A549 (cell line): ENCODE results near the gene RINL. TPM values are rescaled to one million over a fixed set of nuclear protein-coding genes. Genes with fewer than 3 reads are reported as not detected.

Experiments used
- ATAC-seq, 2 experiments: fragments of 200-7000 bp in 1 of 2; fragments of >200 bp in 1 of 2; cut with Nextera tagmentation in 1 of 2; cut with Tn5 transposase in 1 of 2; 3 replicates each; pipeline versions ENCODE4 v1.8.0 to v1.9.1; 2018 to 2020; ENCODE audit warnings: mild to moderate bottlenecking in 1 of 2, moderate library complexity in 1 of 2
- CTCF ChIA-PET: fragments of 300-600 bp; sonication (Branson Sonifier 250); formaldehyde crosslinking; extraction: SDS; loops from one replicate; lab custom pipeline; 2021; ENCODE audit warnings: antibody characterized with exemption, inconsistent platforms; lab: Yijun Ruan, JAX
- POLR2A ChIA-PET: fragments of 350-600 bp; formaldehyde crosslinking; extraction: SDS; loops from one replicate; lab custom pipeline; 2021; ENCODE audit warnings: antibody characterized with exemption, inconsistent platforms; lab: Yijun Ruan, JAX
- DNase-seq, 2 experiments: peaks; one replicate each; pipeline versions ENCODE4 v3.0.0 to v3.0.0-alpha.2; 2011 to 2016; ENCODE audit warnings: low read depth in 1 of 2, low spot score in 1 of 2
- FAIRE-seq: peaks from 2 replicates; lab custom pipeline; 2011; peaks lifted over from hg19 to GRCh38; lab: Jason Lieb, UNC
- H3K27ac ChIP-seq, 2 experiments: fragments of >200 bp; sonication (Bioruptor Twin); formaldehyde crosslinking; 3 replicates each; pipeline ENCODE4 v1.5.1; 2016 to 2017
- H3K4me1 ChIP-seq: fragments of >200 bp; sonication (Bioruptor Twin); formaldehyde crosslinking; 3 replicates; pipeline ENCODE4 v1.6.1; 2016
- H3K4me2 ChIP-seq: fragments of >200 bp; sonication (Bioruptor Twin); formaldehyde crosslinking; 3 replicates; pipeline ENCODE4 v1.6.1; 2016
- H3K4me3 ChIP-seq: fragments of >200 bp; sonication (Bioruptor Twin); formaldehyde crosslinking; 3 replicates; pipeline ENCODE4 v1.5.1; 2016
- H3K9me3 ChIP-seq: fragments of >200 bp; sonication (Bioruptor Twin); formaldehyde crosslinking; 3 replicates; pipeline ENCODE4 v1.6.1; 2016
- CBX8 ChIP-seq: fragments of 200-600 bp; sonication (generic); IDR thresholded peaks from 2 replicates; pipeline ENCODE4 v1.6.1; 2016
- CHD4 ChIP-seq: fragments of 200-600 bp; sonication (generic); IDR thresholded peaks from 2 replicates; pipeline ENCODE4 v1.6.1; 2016; ENCODE audit warnings: antibody characterized with exemption, mild to moderate bottlenecking, borderline replicate concordance
- EP300 ChIP-seq, 2 experiments: fragments of >200 bp; sonication (Bioruptor Twin); formaldehyde crosslinking; IDR thresholded peaks; 2 replicates in 1 of 2; 3 replicates in 1 of 2; pipeline ENCODE4 v1.6.1; 2016 to 2017
- FOSB ChIP-seq: fragments of 250-450 bp; sonication (Bioruptor Pico); IDR thresholded peaks from 2 replicates; pipeline ENCODE4 v1.5.0; 2020; ENCODE audit warnings: mild to moderate bottlenecking, moderate library complexity
- HDAC2 ChIP-seq: fragments of 200-600 bp; sonication (generic); IDR thresholded peaks from 2 replicates; pipeline ENCODE4 v1.6.1; 2016
- HEYL ChIP-seq: fragments of 250-450 bp; sonication (Bioruptor Pico); IDR thresholded peaks from 2 replicates; pipeline ENCODE4 v1.8.0; 2021; ENCODE audit warnings: mild to moderate bottlenecking, moderate library complexity
- HOXA7 ChIP-seq: fragments of 250-450 bp; sonication (Bioruptor Pico); IDR thresholded peaks from 2 replicates; pipeline ENCODE4 v1.5.0; 2020; ENCODE audit warnings: mild to moderate bottlenecking, moderate library complexity
- HOXB5 ChIP-seq: fragments of 250-450 bp; sonication (Bioruptor Pico); IDR thresholded peaks from 2 replicates; pipeline ENCODE4 v1.5.0; 2020; ENCODE audit warnings: mild to moderate bottlenecking, moderate library complexity
- JUN ChIP-seq, 2 experiments: fragments of >200 bp; sonication (Bioruptor Twin); formaldehyde crosslinking; IDR thresholded peaks; 2 replicates in 1 of 2; 3 replicates in 1 of 2; pipeline ENCODE4 v1.6.1; 2016 to 2017
- MAFK ChIP-seq: fragments of 450-650 bp; IDR thresholded peaks from 2 replicates; pipeline ENCODE4 v1.6.1; 2014; ENCODE audit not compliant: partially characterized antibody
- MAZ ChIP-seq: fragments of 150-350 bp; IDR thresholded peaks from 2 replicates; pipeline ENCODE4 v1.6.1; 2014; ENCODE audit warnings: antibody characterized with exemption, low read depth, low read length, borderline replicate concordance
- MYC ChIP-seq: IDR thresholded peaks from 2 replicates; pipeline ENCODE4 v1.6.1; 2012; ENCODE audit warnings: mild to moderate bottlenecking, inconsistent platforms, low read length, improper control_type of control experiment, borderline replicate concordance
- NFE2L2 ChIP-seq: fragments of 150-350 bp; conservative IDR thresholded peaks from 2 replicates; pipeline ENCODE4 v1.6.1; 2014; ENCODE audit warnings: low read length
- NR3C1 ChIP-seq: fragments of >200 bp; sonication (Bioruptor Twin); formaldehyde crosslinking; IDR thresholded peaks from 3 replicates; pipeline ENCODE4 v1.6.1; 2017
- POLR2A ChIP-seq: IDR thresholded peaks from 2 replicates; pipeline ENCODE4 v1.6.1; 2012; ENCODE audit warnings: mild to moderate bottlenecking, low read length
- POLR2AphosphoS2 ChIP-seq: conservative IDR thresholded peaks from 2 replicates; pipeline ENCODE4 v1.6.1; 2012; ENCODE audit warnings: low read length, improper control_type of control experiment, inconsistent platforms
- RAD21 ChIP-seq, 2 experiments: fragments of >200 bp in 1 of 2; sonication (Bioruptor Twin) in 1 of 2; formaldehyde crosslinking in 1 of 2; IDR thresholded peaks in 1 of 2; conservative IDR thresholded peaks in 1 of 2; 2 replicates in 1 of 2; 3 replicates in 1 of 2; pipeline ENCODE4 v1.6.1; 2012 to 2018; ENCODE audit warnings: inconsistent platforms in 1 of 2
- RNF2 ChIP-seq: fragments of 200-600 bp; sonication (generic); IDR thresholded peaks from 2 replicates; pipeline ENCODE4 v1.6.1; 2016; ENCODE audit warnings: low read depth, mild to moderate bottlenecking, antibody characterized with exemption, moderate library complexity, borderline replicate concordance
- TFCP2L1 ChIP-seq: fragments of 250-450 bp; sonication (Bioruptor Pico); IDR thresholded peaks from 2 replicates; pipeline ENCODE4 v1.5.0; 2021; ENCODE audit warnings: mild to moderate bottlenecking
- TP53 ChIP-seq: fragments of 250-450 bp; sonication (Bioruptor Pico); IDR thresholded peaks from 2 replicates; pipeline ENCODE4 v1.5.0; 2021; ENCODE audit warnings: mild to moderate bottlenecking, moderate library complexity
- WGBS: methylation state at CpG from one replicate; pipeline ENCODE4 v1.1.6; 2017; ENCODE audit errors: missing lambda C conversion rate; 5-methylcytosine and 5-hydroxymethylcytosine counted together
- polyA plus RNA-seq, 4 experiments: library from polyadenylated mRNA; depleted of rRNA in 3 of 4; stranded (reverse); fragments of >200 nt; fragmentation: RNase III in 1 of 4; extraction: RNeasy Plus Mini Kit Qiagen cat#74134 plus additional on column Dnase treatment in 1 of 4; gene quantifications; 2 replicates in 3 of 4; 3 replicates in 1 of 4; pipeline ENCODE4 v1.2.3, GENCODE V29; 2011 to 2017
- TF ChIP-seq, protein P1 (sequence below): fragments of >200 bp; sonication (Bioruptor Twin); formaldehyde crosslinking; IDR thresholded peaks from 3 replicates; pipeline ENCODE4 v1.6.1; 2016
- TF ChIP-seq, protein P2 (sequence below): fragments of >200 bp; sonication (Bioruptor Twin); formaldehyde crosslinking; IDR thresholded peaks from 2 replicates; pipeline ENCODE4 v1.6.1; 2016
- TF ChIP-seq, protein P3 (sequence below): fragments of 250-450 bp; sonication (Bioruptor Pico); IDR thresholded peaks from 2 replicates; pipeline ENCODE4 v1.5.0; 2020; ENCODE audit warnings: low read depth, mild to moderate bottlenecking, moderate library complexity
- TF ChIP-seq, protein P4 (sequence below): fragments of 200-600 bp; sonication (generic); IDR thresholded peaks from 2 replicates; pipeline ENCODE4 v1.6.1; 2016; ENCODE audit warnings: antibody characterized with exemption, mild to moderate bottlenecking, moderate library complexity

The RINL gene
- polyA plus RNA-seq, 2 of the 4 experiments (the other 2 are of a cell fraction) = 2.9 to 6.3 TPM

DNA sequence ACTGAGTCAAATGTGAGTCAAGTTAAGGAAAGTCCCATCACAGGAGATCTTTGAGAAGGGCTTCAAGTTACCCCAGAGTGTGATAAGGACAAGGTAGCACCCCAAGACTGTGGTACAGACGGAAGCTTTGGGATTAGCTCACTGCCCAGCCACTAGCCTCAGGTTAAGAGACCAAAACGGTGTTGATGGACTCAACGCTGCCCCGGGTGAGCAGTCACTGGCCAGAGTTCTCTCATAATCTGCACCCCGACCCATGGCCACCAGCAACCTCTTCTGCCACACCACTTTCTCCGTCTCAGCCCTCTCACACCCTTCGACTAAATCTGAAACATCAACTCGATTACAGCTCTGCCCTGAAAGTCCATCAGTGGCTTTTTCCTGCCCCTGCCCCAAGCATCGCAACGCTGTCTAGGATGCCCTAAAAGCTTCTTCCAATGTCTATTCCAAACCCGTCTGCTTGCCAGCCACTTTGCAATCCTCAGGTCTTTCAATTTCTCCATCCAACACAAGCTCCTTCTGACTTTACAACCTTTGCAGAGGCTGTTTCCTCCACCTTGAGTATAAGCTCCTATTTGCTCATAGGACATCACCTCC is 33.9 kb downstream of the RINL start:
- H3K9me3 ChIP-seq = no peaks in the 10 kb centered on the region
- no peak for FAIRE-seq
- no peak for ATAC-seq
- TF ChIP-seq JUN (IDR thresholded peaks at IDR 0.05) (peak in 1 of 2 experiments; percentile 9; a peak in 1 of 5 replicates), TFCP2L1 (CRISPR knock-in tag) (peak; percentile 32; the same call in 1 of the 2 replicates), TP53 (peak; percentile 4; the same call in 1 of the 2 replicates), POLR2AphosphoS2 (peak; percentile 71)
- TF ChIP-seq, protein P1, sequence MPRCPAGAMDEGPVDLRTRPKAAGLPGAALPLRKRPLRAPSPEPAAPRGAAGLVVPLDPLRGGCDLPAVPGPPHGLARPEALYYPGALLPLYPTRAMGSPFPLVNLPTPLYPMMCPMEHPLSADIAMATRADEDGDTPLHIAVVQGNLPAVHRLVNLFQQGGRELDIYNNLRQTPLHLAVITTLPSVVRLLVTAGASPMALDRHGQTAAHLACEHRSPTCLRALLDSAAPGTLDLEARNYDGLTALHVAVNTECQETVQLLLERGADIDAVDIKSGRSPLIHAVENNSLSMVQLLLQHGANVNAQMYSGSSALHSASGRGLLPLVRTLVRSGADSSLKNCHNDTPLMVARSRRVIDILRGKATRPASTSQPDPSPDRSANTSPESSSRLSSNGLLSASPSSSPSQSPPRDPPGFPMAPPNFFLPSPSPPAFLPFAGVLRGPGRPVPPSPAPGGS = no peak
- no peak overlapping the region for H3K27ac ChIP-seq
- H3K4me2 ChIP-seq = no peak overlapping the region
- no peak for DNase-seq
- no peak overlapping the region for H3K4me3 ChIP-seq
- 93% methylated on average over 11 of the region's 11 CpGs for WGBS
- ChIA-PET CTCF (interaction anchor here (0.5 to 1.9 kb wide), 14 partner anchors 9 to 793 kb away, joined by 3 to 10 read pairs (median 4); partner anchors contain the start of genes MRPS12 and SARS2), POLR2A (interaction anchor here (0.7 to 0.8 kb wide), 3 partner anchors 8 to 12 kb away, joined by 3 to 7 read pairs (median 3); partner anchors contain the start of gene ECH1)
- peaks cover 84% of the 10 kb centered on the region for H3K4me1 ChIP-seq

DNA sequence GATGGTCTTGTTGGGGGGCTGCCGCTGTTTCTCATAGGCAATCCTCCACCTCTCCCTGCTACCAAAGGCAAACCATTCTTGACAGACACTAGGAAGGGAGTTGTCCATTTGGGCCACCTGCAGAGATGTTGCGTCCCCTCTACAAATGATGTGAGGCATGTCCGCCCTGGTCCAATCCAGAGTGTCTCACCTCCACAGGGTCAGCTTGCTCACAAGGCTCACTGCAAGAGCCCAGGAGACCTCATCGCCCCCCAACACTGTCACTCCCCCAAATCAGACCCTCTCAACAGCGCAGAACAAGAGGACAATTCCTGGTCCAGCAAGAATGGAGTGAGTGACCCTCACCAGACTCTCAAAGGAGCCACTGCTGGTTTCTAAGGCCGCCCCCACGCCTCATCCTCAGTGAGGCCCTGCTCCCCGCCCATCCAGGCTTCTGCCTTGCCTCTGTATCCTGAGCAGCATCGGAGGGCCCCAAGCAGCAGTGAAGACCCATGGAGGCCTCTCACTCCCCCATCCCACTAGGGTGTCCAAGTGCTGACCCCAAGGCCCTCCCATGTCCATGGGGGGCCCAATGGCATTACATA is 34.8 kb downstream of the RINL start:
- WGBS = 95% methylated on average over 9 of the region's 9 CpGs
- no peak for ATAC-seq
- CTCF ChIA-PET = interaction anchor here (1.0 to 1.9 kb wide), 5 partner anchors 8 to 87 kb away, joined by 3 to 10 read pairs (median 4); partner anchors contain the start of genes MRPS12 and SARS2
- H3K4me3 ChIP-seq = no peak overlapping the region
- H3K27ac ChIP-seq = no peak overlapping the region
- no peak for FAIRE-seq
- no peaks in the 10 kb centered on the region for H3K9me3 ChIP-seq
- TF ChIP-seq, protein P2, sequence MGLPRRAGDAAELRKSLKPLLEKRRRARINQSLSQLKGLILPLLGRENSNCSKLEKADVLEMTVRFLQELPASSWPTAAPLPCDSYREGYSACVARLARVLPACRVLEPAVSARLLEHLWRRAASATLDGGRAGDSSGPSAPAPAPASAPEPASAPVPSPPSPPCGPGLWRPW = no peak
- TF ChIP-seq, protein P3, sequence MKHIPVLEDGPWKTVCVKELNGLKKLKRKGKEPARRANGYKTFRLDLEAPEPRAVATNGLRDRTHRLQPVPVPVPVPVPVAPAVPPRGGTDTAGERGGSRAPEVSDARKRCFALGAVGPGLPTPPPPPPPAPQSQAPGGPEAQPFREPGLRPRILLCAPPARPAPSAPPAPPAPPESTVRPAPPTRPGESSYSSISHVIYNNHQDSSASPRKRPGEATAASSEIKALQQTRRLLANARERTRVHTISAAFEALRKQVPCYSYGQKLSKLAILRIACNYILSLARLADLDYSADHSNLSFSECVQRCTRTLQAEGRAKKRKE = no peak
- no peak for TF ChIP-seq RNF2
- TF ChIP-seq HDAC2 = no peak
- peak; percentile 57; the same call in 1 of the 2 replicates for TF ChIP-seq TFCP2L1 (CRISPR knock-in tag)
- 0 out of 2 replicates have a peak, but pooled peaks have one; percentile 36 for TF ChIP-seq POLR2AphosphoS2
- no peak for TF ChIP-seq EP300 (IDR thresholded peaks at IDR 0.05)
- TF ChIP-seq MAZ = no peak
- TF ChIP-seq HOXB5 (CRISPR knock-in tag) = no peak
- no peak for TF ChIP-seq HOXA7 (CRISPR knock-in tag)
- TF ChIP-seq CBX8 = no peak
- TF ChIP-seq HEYL (CRISPR knock-in tag) = no peak
- TF ChIP-seq POLR2A = no peak
- TF ChIP-seq CHD4 = no peak
- no peak for TF ChIP-seq NFE2L2
- no peak for TF ChIP-seq NR3C1
- peak; percentile 8 to 13 for DNase-seq
- H3K4me2 ChIP-seq = no peak overlapping the region
- POLR2A ChIA-PET = no interaction called here
- H3K4me1 ChIP-seq = peaks cover 92% of the 10 kb centered on the region

DNA sequence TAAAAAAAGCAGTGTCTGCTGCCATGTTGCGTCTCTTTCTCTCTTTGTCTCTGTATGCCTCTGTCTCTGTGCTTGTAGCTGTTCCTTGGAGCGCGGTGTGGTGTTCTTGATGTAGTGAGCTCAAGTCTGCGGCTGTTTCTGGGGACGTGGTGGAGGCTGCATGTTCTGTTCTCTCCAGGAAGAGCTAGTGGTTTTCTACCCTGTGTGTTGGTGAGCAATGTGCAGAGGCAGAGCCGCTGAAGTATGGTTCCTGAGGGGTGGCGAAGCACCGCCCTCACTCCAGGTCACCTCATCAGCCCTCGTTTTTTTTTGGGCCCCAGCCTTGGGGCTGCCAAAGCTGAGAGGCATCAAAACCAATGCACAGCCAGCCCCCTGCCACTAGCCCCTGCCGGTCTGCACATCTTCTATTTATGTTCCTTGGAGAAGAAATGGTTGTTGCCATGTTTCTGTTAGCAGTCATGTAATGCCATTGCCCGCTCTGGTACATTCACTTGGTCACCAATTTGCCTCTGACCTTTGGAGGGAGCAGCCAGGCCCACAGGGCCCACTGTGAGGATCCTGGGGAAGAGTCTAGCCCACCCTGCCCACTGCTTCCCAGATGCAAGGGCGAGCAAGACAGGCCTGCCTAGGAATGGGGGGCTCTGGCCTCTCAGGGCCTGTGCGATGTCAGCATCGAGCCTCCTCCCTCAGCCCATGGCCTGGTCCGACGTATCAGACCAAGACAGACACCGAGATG is 35.5 kb downstream of the RINL start:
- peak in 1 of 2 experiments; percentile 0; a peak in 1 of 6 replicates for ATAC-seq
- ChIA-PET POLR2A (interaction anchor here (0.7 to 3.3 kb wide), 3 partner anchors 9 to 48 kb away, joined by 3 to 22 read pairs (median 3); partner anchors contain the start of gene ECH1), CTCF (interaction anchor here (0.6 to 1.6 kb wide), 6 partner anchors 9 to 46 kb away, joined by 3 to 7 read pairs (median 3); partner anchors contain the start of gene ECH1)
- Histone ChIP-seq H3K4me2 (no peak overlapping the region), H3K4me1 (peaks cover 92% of the 10 kb centered on the region), H3K9me3 (no peaks in the 10 kb centered on the region), H3K27ac (no peak overlapping the region), H3K4me3 (no peak overlapping the region)
- no peak for FAIRE-seq
- WGBS = 96% methylated on average over 17 of the region's 17 CpGs
- DNase-seq = peak; percentile 12 to 23
- TF ChIP-seq MAFK (no peak), MYC (no peak), RAD21 (conservative IDR thresholded peaks at IDR 0.05 in 1 of 2, IDR thresholded peaks at IDR 0.05 in 1 of 2) (no peak), POLR2A (no peak), FOSB (no peak)
- TF ChIP-seq, protein P1 = no peak
- TF ChIP-seq, protein P4, sequence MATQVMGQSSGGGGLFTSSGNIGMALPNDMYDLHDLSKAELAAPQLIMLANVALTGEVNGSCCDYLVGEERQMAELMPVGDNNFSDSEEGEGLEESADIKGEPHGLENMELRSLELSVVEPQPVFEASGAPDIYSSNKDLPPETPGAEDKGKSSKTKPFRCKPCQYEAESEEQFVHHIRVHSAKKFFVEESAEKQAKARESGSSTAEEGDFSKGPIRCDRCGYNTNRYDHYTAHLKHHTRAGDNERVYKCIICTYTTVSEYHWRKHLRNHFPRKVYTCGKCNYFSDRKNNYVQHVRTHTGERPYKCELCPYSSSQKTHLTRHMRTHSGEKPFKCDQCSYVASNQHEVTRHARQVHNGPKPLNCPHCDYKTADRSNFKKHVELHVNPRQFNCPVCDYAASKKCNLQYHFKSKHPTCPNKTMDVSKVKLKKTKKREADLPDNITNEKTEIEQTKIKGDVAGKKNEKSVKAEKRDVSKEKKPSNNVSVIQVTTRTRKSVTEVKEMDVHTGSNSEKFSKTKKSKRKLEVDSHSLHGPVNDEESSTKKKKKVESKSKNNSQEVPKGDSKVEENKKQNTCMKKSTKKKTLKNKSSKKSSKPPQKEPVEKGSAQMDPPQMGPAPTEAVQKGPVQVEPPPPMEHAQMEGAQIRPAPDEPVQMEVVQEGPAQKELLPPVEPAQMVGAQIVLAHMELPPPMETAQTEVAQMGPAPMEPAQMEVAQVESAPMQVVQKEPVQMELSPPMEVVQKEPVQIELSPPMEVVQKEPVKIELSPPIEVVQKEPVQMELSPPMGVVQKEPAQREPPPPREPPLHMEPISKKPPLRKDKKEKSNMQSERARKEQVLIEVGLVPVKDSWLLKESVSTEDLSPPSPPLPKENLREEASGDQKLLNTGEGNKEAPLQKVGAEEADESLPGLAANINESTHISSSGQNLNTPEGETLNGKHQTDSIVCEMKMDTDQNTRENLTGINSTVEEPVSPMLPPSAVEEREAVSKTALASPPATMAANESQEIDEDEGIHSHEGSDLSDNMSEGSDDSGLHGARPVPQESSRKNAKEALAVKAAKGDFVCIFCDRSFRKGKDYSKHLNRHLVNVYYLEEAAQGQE = no peak
